Uterus (tissue), 2 donors: ENCODE results near the gene TUBA4A.

Experiments
- CTCF ChIP-seq, 4 experiments: fragments of 200-600 bp in 2 of 4; fragments of 450-650 bp in 2 of 4; sonication (generic) in 2 of 4; IDR thresholded peaks; one replicate each; pipeline ENCODE4 v1.5.1; 2016 to 2019; ENCODE audit warnings: antibody characterized with exemption in 4 of 4, mild to moderate bottlenecking in 2 of 4, moderate library complexity in 1 of 4
- POLR2A ChIP-seq, 2 donors: fragments of 450-650 bp; IDR thresholded peaks; one replicate each; pipeline ENCODE4 v1.6.1; 2016; ENCODE audit warnings: antibody characterized with exemption in 2 of 2, mild to moderate bottlenecking in 1 of 2, moderate library complexity in 1 of 2

- TF ChIP-seq CTCF (IDR thresholded peaks at IDR 0.05) (no peak), POLR2A (IDR thresholded peaks at IDR 0.05) (no peak)
These were observed 43.4 kb downstream of the TUBA4A start for GRCh38 chr2:219210196-219210885.
